ENCODE measurements around the gene TLCD4.

GRCh38 chr1:95118067-95118499 is 928 bp downstream of the TLCD4 start:
- TF ChIP-seq CTCF (IDR thresholded peaks at IDR 0.05), result no peak
- no peak for TF ChIP-seq EZH2 (IDR thresholded peaks at IDR 0.05)
